Natural killer cell treated with Interleukin-12 subunit alpha and Interleukin-12 subunit beta and Interleukin-15 and Interleukin-18, amount 100 ng/mL, for 72 hours (primary cell): ENCODE results near the gene COMT. TPM values are rescaled to one million over a fixed set of nuclear protein-coding genes. Genes with fewer than 3 reads are reported as not detected.
"Not testable (repeated sequence)": the region's sequence is repeated elsewhere in the genome, so short reads cannot be mapped to it uniquely, and the experiment has no call there.

Experiments used
- ATAC-seq, 2 donors: fragments of 150-1000 bp; cut with Tn5 transposase in 1 of 2; sonication (Bioruptor Pico), chemical (Tn5 transposase) in 1 of 2; 2 replicates each; pipeline ENCODE4 v1.10.0; 2021
- DNase-seq: peaks from one replicate; pipeline ENCODE4 v3.0.0; 2022; ENCODE audit warnings: low spot score
- H3K27ac Mint-ChIP-seq, 2 donors: 1 replicate in 1 of 2; 2 replicates in 1 of 2; pipeline ENCODE4 v1.8.0; 2022; ENCODE audit warnings: mixed read lengths in 2 of 2, mild to moderate bottlenecking in 1 of 2, moderate library complexity in 1 of 2
- H3K27me3 Mint-ChIP-seq, 2 donors: 1 replicate in 1 of 2; 2 replicates in 1 of 2; pipeline ENCODE4 v1.8.0; 2022; ENCODE audit warnings: mixed read lengths in 2 of 2
- H3K36me3 Mint-ChIP-seq: one replicate; pipeline ENCODE4 v1.8.0; 2022; ENCODE audit warnings: mixed read lengths
- H3K4me1 Mint-ChIP-seq, 2 donors: 1 replicate in 1 of 2; 2 replicates in 1 of 2; pipeline ENCODE4 v1.8.0; 2022; ENCODE audit warnings: low read depth in 2 of 2, mixed read lengths in 2 of 2, mild to moderate bottlenecking in 1 of 2
- H3K4me3 Mint-ChIP-seq: one replicate; pipeline ENCODE4 v1.8.0; 2022; ENCODE audit warnings: mixed read lengths
- H3K9me3 Mint-ChIP-seq: 2 replicates; pipeline ENCODE4 v1.8.0; 2022; ENCODE audit warnings: mixed read lengths
- total RNA-seq, 2 donors: library from RNA; stranded (reverse); gene quantifications; one replicate each; pipeline ENCODE4 v1.2.3, GENCODE V29; 2022

COMT gene
- total RNA-seq, 2 donors from 2014 or later = 141 to 223 TPM

DNA sequence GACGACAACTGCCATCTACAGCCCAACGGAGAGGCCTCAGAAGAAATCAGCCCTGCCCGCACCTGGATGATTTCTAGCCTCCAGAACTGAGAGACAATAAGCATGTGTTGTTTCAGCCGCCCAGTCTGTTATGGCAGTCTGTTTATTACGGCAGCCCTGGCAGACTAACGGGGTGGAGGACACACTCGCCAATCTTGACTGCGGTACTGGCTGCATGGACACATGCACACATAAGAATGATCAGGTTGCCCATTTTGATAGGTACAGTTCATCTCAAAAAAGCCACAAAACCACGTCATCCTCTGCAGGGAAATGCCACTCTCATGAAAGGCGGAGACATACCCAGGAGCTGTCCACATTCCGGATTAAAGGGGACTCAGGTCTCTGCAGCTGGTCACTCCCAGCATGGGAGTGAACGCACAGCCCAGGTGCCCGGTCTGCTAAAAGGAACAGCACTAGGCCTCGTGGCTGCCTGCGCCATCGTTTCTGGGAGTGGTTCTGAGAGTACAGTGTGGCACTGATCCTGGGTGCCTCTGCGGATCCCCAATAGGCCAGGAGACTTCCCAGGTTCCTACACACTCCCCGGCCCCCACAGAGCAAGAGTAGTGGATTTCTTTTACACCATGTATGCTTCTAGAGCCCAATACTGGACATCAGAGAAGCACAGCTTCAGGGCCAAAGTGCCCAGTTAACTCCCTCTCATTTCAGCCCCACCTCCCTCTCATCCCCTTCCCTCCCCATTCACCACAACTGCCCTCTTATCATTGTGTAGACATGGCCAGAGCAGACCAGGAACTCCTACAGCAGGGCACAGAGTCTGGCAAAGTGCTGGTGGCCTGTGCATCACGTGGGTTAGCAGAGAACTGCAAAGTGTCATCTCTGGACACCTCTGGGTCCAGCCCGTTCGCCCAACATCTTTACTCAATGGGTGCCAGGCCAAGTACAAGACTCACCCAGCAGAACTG lies 11.7 kb upstream of the COMT start:
- ATAC-seq (no peak), DNase-seq (no peak)
- peaks cover 4% of the 10 kb centered on the region for H3K36me3 Mint-ChIP-seq
- no peak overlapping the region for H3K4me3 Mint-ChIP-seq
- H3K4me1 Mint-ChIP-seq = peaks cover 2 to 5% of the 10 kb centered on the region in 2 donors
- H3K27ac Mint-ChIP-seq = peak overlapping the region in 1 of 2 donors; percentile 52
- no peaks in the 10 kb centered on the region for H3K27me3 Mint-ChIP-seq
- H3K9me3 Mint-ChIP-seq = no peaks in the 10 kb centered on the region

DNA sequence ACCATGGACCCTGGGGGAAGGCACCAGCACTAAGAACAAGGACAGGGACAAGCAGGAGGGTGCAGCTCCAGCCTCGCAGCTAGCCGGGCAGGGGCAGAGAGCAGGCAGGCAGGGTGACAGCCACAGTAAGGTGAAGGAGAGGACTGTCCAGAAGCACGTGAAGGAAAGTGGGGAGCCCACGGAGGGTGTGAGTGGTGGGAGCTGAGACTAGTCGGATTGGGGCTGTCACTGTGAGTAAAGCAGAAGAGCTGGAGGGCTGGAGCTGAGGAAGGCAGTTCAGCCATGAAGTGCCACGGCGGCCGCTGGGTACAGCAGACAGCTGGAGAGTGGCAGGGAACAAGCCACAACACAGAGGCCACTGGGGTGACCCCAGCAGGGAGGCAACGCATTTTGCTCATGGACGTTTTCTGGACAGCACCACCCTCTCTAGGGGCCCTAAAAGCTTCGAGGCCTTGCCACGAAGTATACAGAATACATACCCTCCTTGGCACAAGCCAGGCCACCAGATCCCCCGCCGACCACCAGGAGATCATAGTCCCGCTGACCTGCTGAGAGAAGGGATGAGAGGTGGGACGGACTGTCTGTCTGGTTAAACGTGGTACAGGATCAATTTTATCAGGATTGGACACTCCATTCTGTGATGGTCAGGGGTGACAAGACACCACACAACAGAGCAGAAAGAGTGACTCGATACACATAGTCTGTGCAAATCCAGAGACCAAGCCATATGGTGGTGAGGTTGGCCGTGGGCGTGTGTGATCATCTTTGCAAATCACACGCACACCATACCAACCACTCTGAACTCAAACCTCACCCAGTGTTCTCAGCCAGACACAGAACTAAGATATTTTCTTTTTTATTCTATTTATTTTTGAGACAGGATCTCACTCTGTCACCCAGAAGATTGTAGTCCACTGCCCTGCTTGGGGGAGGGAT lies 10.8 kb upstream of the COMT start:
- DNase-seq (no peak), ATAC-seq (peak in 1 of 2 donors; percentile 28)
- peaks cover 11% of the 10 kb centered on the region for H3K36me3 Mint-ChIP-seq

DNA sequence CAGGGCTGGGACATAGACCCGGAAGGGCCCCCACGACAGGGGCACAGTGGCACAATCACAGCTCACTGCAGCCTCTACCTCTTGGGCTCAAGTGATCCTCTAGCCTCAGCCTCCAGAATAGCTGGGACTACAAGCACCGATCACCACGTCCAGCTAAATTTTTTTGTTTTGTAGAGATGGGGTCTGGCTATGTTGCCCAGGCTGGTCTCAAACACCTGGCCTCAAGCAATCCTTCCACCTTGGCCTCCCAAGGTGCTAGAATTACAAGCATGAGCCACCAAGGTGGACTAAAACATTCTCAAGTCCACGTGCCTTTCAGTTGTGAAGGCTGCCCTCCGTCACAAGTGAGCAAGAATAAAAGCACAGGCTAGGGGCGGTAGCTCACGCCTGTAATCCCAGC lies 10.1 kb upstream of the COMT start:
- Mint-ChIP-seq H3K9me3 (peaks cover 1% of the 10 kb centered on the region), H3K4me1 (peaks cover 2 to 5% of the 10 kb centered on the region in 2 donors), H3K27me3 (no peaks in the 10 kb centered on the region), H3K27ac (no peak overlapping the region), H3K36me3 (peaks cover 18% of the 10 kb centered on the region), H3K4me3 (no peak overlapping the region)
- ATAC-seq (no peak), DNase-seq (no peak)

More for the DNA sequence above, 10.8 kb upstream of the COMT start:
- Mint-ChIP-seq H3K27ac (peak overlapping the region in 1 of 2 donors; percentile 52), H3K4me1 (peaks cover 2 to 5% of the 10 kb centered on the region in 2 donors), H3K27me3 (no peaks in the 10 kb centered on the region), H3K4me3 (no peak overlapping the region), H3K9me3 (no peaks in the 10 kb centered on the region)

DNA sequence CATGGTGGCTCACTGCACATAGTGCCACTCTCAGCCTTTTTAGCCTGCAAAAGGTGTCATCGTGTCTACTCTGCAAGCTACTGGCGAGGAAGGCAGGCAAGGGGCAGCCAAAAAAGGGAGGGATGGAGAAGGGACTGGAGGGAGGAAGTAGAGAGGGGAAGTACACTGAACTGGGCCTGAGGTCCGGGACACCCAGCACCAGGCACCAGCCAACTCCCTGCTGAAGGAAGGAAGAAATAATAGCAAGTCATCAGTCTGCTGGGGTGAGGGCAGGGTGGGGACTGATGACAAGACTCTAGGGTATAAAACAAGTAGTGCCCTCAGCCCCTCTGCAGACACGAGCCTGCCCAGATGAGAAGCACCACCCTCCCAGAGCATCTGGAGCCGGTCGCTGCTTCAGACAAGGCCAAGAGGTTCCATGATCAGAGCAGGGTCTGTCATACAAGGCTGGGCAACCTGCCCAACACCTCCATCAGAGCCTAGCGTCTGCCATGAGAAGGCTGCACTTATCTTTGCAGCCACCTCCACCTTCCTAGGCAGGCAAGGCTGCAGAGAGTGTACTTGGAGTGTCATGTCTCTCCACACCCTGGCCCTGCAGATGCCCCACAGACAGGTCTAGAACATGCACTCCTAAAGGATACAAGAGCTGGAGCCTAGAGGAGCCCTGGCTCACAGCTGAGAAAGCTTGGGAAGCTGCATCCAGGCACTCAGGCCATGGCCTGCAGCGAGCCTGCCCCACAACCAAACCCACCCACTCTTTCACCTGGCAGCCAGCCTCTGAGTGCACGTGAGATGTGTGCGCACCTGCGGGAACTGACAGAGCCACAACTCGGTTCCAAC lies 9.0 kb upstream of the COMT start:
- peaks cover 2 to 5% of the 10 kb centered on the region in 2 donors for H3K4me1 Mint-ChIP-seq
- H3K36me3 Mint-ChIP-seq = peaks cover 26% of the 10 kb centered on the region
- no peaks in the 10 kb centered on the region for H3K27me3 Mint-ChIP-seq
- no peak for DNase-seq
- H3K27ac Mint-ChIP-seq = no peak overlapping the region
- H3K9me3 Mint-ChIP-seq = peaks cover 5% of the 10 kb centered on the region
- ATAC-seq = peak in 1 of 2 donors; percentile 27
- H3K4me3 Mint-ChIP-seq = no peak overlapping the region

DNA sequence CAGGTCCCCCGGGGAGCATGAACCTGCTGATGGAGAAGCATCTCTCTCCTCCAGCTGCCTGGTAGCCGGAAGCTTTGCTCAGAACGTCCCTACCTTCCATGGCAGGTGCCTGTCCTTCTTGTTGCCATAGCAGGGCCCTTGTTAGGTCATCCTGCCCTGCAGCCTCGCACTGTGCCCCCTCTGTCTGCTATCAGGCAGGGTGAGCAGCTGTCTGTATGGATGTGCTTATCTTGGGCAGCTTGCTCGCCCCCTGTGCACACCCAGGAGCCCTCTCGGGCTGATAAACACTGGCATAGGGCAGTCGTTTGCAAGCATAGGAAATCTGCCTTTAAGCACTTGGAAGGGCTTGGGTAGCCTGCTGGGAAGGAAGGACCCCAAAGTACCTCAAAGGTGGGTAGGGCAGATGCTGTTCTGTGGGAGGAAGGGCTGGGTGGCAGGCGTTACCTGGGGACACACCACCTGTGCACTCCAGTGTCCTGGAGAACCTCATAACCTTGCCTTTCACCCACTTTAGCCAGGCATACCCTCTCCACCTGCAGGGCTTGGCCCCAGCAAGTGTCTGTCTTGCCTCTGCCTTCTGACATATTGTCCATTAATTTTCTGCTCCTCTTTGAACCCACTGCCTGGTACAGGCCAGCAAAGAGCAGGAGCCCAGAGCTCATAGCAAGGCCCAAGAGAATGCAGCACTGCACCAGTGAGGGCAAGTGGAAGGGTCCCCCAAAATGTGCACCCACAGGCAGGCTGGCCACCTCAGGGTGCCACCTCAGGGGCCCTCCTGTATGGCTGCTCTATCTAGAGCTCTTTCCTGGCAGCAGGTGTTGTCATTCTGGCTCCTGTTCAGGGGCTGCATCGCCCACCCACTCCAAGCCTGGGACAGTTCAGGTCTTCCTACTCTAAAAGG lies 8.0 kb upstream of the COMT start:
- Mint-ChIP-seq H3K27me3 (no peaks in the 10 kb centered on the region), H3K4me1 (peaks cover 5% of the 10 kb centered on the region in 2 donors), H3K4me3 (no peak overlapping the region), H3K36me3 (peaks cover 22% of the 10 kb centered on the region), H3K27ac (no peak overlapping the region), H3K9me3 (peaks cover 5% of the 10 kb centered on the region)
- no peak for DNase-seq
- no peak for ATAC-seq

DNA sequence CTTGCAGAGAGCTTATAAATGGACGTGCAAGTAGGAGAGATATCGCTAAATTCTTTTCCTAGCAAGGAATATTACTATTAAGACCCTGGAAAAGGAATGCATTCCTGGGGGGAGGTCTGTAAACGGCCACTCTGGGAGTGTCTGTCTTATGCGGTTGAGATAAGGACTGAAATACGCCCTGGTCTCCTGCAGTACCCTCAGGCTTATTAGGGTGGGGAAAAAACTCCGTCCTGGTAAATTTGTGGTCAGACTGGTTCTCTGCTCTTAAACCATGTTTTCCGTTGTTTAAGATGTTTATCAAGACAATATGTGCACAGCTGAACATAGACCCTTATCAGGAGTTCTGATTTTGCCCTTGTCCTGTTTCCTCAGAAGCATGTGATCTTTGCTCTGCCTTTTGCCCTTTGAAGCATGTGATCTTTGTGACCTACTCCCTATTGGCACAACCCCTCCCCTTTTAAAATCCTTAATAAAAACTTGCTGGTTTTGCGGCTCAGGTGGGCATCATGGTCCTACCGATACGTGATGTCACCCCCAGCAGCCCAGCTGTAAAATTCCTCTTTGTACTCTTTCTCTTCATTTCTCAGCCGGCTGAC lies 6.4 kb upstream of the COMT start:
- not testable (repeated sequence) for DNase-seq, H3K27ac Mint-ChIP-seq, H3K4me3 Mint-ChIP-seq, ATAC-seq, H3K27me3 Mint-ChIP-seq, H3K4me1 Mint-ChIP-seq, H3K9me3 Mint-ChIP-seq
- peaks cover 22% of the 10 kb centered on the region for H3K36me3 Mint-ChIP-seq

DNA sequence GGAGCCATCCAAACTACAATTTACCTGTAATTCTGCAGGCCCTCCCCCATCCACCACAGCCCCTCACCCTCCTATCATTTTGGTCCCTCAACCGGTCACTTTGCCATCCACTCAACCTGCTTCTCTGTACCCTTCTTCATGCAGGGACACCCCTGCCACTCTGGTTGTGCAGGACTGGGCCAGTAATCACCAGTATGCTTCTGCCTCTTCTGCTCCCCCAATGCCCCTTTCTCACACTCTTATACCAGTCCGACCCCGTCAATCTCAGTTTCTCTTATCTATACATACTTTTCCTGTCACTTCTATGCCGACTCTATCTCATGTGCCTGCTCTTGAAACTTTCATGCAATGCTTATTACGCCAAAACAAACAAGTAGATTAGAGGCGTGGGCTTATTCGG lies 5.1 kb upstream of the COMT start:
- peaks cover 15 to 16% of the 10 kb centered on the region in 2 donors for H3K4me1 Mint-ChIP-seq
- no peak overlapping the region for H3K4me3 Mint-ChIP-seq
- no peak for DNase-seq
- H3K27ac Mint-ChIP-seq = no peak overlapping the region
- peaks cover 22% of the 10 kb centered on the region for H3K36me3 Mint-ChIP-seq
- H3K9me3 Mint-ChIP-seq = peaks cover 5% of the 10 kb centered on the region
- no peak for ATAC-seq
- H3K27me3 Mint-ChIP-seq = no peaks in the 10 kb centered on the region

DNA sequence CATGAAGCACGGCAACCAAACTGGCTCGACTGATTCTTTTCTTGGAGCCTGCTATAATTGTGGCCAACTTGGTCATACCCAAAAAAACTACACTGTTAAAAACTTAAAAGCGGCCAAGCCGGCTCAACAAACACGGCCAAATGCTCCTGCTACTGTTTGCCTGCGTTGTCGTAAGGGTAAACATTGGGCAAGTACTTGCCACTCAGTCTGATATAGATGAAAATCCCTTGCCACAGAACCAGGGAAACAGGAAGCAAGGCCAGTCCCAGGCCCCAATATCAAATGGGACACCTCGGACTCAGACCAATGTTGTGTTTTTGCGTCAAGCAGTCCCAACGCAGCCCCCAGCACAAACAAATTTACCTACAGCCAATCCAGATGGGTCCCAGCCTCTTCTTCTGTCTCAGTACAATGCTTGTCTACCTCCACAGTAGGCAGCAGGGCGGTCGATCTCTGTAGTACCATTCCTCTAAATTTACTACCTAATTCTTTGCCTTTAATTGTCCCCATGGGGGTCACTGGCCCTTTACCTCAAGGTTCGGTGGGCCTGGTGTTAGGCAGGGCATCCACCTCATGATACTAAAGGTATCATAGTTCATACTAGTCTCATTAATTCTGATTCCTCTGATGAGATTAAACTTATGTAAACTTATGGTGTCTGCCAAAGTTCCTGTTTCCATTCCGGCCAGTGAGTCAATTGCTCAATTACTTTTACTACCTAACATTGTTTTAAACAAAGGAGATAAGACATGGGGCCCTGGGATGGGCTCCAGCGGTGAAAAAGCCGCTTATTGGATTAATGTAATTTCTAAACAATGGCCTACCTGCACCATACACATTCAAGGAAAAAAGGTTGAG lies 3.7 kb upstream of the COMT start:
- Mint-ChIP-seq H3K27ac (no peak overlapping the region), H3K27me3 (no peaks in the 10 kb centered on the region)

DNA sequence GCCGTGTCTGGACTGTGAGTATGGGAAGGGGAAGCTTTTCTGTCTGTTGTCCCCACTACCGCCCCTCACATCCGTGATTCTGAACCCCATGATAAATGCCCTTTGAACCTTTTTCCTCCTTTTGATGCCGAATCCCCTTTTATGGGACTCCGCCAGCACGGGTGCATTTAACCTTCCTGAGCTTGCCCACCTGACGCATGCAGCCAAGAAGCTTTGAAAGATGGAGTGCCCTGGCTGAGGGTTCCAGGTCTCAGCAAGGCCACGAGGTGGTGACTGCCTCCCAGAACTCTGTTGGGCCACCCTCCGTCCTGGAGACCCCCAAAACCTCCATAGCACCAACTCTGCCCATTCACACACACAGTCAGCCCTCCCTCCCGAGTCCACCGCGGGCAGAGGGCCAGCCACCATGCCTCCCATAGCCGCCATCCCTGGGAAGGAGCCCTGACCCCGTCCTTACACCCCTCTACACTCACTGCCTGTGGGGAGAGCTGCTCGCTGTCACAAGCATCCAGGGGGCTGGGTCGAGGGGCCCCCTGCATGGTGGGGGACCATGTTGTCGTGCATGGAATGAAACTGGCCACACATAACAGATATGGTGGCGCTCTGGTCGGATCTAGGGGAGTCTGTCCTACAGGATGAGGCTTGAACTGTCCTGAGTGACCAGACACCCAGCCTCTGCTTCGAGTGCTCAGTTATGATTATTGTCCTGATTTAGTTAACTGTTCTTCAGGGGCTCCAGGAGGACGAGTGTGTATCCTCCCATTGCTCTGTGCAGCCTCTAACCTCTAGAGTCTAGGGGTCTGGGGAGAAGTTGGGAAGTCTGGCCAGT lies 822 bp upstream of the COMT start:
- Mint-ChIP-seq H3K27me3 (no peaks in the 10 kb centered on the region), H3K4me1 (peaks cover 31 to 35% of the 10 kb centered on the region in 2 donors), H3K4me3 (peak overlapping the region; percentile 94), H3K27ac (peak overlapping the region; percentile 96 to 99), H3K36me3 (peaks cover 16% of the 10 kb centered on the region), H3K9me3 (peaks cover 5% of the 10 kb centered on the region)
- ATAC-seq (peak; percentile 1 to 2), DNase-seq (no peak)

More for the DNA sequence above, 3.7 kb upstream of the COMT start:
- no peak for DNase-seq
- H3K9me3 Mint-ChIP-seq = peaks cover 5% of the 10 kb centered on the region
- ATAC-seq = no peak
- no peak overlapping the region for H3K4me3 Mint-ChIP-seq
- H3K36me3 Mint-ChIP-seq = peaks cover 22% of the 10 kb centered on the region
- H3K4me1 Mint-ChIP-seq = peaks cover 19 to 25% of the 10 kb centered on the region in 2 donors

DNA sequence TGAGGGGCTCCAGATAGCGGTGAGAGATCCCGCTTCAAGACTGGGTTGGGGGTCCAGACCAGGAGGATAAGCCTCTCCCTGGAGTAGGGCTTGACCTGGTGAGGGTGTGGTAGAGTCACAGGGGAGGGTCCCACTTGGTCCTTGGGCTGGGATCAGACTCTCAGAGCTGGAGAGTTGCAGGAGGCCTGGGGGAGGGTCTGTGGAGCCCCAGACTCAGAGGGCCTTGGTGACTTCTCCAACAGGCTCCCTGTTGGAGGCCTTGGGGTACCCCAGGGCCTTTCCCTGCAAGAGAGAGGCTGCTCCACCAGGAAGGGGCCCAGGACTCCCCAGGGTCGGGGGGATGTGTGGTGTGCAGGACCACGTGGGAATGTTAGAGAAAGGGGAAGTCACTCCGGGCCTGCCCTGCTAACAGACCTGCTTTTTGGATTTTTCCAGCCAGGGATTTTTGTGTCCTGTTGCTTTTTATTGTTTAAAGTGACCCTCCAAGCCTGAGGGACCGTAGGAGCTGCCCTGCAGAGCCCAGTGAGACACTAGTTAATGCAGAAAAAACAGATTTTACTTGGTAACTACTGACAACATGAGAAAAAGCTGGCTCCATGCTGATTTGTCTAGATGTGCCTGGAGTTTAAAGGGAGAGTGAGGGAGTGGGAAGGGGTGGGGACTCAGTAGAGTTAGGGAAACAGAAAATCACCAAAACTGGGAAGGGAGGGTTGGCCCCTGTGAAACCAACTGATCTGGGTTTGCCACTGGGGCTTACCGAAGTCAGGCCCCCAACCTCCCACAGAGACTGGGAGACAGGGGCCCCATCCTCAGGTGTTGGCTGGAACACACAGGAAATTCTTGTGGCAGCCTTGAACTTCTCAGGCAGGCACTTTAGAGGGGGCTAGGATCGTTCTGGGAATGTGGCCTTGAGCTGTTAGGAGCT lies 847 bp downstream of the COMT start:
- no peaks in the 10 kb centered on the region for H3K27me3 Mint-ChIP-seq
- peak overlapping the region; percentile 94 for H3K4me3 Mint-ChIP-seq
- H3K36me3 Mint-ChIP-seq = no peaks in the 10 kb centered on the region
- H3K4me1 Mint-ChIP-seq = peaks cover 37 to 41% of the 10 kb centered on the region in 2 donors
- H3K9me3 Mint-ChIP-seq = no peaks in the 10 kb centered on the region
- H3K27ac Mint-ChIP-seq = peak overlapping the region; percentile 96 to 99
- ATAC-seq = peak; percentile 26 to 63
- DNase-seq = no peak
